GM11168 (cell line): Measurements from ENCODE around the gene GNG13.
"Not testable (repeated sequence)": the region's sequence is repeated elsewhere in the genome, so short reads cannot be mapped to it uniquely, and the experiment has no call there.

ENCODE experiments used
- in situ Hi-C: fragments of 300-500 bp; cut with MboI; formaldehyde crosslinking; loops from one replicate; pipeline ENCODE4 v1.12.0; 2022; ENCODE audit warnings: low sequenced_read_pairs; ENCODE audit not compliant: unreplicated experiment

Gene GNG13

DNA sequence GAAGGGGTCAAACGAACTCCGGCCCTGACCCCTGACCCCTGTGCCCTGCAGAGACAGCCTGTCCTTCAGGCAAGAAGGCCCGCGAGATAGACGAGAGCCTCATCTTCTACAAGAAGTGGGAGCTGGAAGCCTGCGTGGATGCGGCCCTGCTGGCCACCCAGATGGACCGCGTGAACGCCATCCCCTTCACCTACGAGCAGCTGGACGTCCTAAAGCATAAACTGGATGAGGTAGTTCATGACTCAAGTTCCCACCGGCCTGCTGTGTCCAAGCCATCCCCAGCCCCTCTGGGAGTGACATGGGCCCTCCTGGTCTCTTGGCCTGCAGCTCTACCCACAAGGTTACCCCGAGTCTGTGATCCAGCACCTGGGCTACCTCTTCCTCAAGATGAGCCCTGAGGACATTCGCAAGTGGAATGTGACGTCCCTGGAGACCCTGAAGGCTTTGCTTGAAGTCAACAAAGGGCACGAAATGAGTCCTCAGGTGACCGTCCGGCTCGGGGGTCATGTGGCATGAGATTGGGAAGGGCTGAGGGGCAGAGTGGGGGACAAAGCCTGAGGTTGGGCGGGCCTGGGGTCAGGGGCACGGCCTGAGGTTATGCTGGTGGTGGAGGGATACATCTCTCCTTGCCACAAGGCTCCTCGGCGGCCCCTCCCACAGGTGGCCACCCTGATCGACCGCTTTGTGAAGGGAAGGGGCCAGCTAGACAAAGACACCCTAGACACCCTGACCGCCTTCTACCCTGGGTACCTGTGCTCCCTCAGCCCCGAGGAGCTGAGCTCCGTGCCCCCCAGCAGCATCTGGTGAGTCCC is 34.3 kb downstream of the GNG13 start:
- in situ Hi-C loops = no loop called here

DNA sequence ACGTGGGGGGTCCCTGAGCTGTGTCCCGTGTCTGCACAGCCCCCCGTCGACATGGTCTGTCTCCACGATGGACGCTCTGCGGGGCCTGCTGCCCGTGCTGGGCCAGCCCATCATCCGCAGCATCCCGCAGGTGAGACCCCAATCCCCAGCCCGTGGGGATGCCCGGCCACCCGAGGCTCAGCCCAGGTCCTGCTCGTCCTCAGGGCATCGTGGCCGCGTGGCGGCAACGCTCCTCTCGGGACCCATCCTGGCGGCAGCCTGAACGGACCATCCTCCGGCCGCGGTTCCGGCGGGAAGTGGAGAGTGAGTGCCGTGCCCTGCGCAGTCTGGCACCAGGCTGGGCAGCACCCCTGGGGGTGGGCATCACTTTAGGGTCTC is 35.1 kb downstream of the GNG13 start:
- in situ Hi-C loops = no loop called here

DNA sequence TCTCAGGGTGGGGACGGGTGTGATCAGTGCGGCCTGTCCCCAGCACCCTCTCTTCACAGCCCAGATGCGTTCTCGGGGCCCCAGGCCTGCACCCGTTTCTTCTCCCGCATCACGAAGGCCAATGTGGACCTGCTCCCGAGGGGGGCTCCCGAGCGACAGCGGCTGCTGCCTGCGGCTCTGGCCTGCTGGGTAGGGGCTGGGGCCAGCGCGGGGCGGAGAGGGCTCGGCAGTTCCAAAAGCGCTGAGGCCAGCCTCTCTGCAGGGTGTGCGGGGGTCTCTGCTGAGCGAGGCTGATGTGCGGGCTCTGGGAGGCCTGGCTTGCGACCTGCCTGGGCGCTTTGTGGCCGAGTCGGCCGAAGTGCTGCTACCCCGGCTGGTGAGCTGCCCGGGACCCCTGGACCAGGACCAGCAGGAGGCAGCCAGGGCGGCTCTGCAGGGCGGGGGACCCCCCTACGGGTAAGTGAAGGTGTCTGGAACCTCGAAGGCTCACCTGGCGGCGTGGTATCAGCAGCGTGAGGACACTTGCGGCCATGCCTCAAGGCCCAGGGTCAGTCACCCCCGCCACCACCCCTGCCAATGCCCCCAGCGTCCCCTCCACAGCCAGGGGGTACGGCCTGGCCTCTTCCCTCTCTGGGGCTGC is 35.6 kb downstream of the GNG13 start:
- in situ Hi-C loops = no loop called here

DNA sequence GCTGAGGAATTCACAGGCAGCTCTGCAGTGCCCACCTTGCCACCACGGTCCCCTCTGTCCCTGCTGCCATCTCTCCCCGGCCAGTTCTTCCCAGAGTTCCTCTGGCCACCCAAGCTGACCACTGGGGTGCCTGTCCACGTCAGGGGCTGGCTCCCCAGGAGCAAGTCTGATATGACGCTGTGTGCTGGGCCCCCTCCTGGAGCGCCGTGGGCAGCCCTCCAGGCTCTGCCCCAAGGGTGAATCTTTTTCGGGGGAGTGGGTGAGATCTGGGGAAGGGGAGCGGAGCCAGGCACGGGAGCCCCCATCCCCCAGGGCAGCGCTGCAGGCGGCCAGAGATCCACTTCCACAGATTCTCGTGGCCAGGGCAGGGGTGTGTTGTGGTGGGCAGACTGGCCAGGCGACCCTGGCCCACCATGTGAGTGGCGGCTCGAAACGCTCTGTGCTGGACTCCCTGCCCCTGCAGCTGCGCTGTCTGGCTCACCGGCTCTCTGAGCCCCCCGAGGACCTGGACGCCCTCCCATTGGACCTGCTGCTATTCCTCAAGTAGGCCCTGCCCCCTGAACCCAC is 36.3 kb downstream of the GNG13 start:
- in situ Hi-C loops = no loop called here

DNA sequence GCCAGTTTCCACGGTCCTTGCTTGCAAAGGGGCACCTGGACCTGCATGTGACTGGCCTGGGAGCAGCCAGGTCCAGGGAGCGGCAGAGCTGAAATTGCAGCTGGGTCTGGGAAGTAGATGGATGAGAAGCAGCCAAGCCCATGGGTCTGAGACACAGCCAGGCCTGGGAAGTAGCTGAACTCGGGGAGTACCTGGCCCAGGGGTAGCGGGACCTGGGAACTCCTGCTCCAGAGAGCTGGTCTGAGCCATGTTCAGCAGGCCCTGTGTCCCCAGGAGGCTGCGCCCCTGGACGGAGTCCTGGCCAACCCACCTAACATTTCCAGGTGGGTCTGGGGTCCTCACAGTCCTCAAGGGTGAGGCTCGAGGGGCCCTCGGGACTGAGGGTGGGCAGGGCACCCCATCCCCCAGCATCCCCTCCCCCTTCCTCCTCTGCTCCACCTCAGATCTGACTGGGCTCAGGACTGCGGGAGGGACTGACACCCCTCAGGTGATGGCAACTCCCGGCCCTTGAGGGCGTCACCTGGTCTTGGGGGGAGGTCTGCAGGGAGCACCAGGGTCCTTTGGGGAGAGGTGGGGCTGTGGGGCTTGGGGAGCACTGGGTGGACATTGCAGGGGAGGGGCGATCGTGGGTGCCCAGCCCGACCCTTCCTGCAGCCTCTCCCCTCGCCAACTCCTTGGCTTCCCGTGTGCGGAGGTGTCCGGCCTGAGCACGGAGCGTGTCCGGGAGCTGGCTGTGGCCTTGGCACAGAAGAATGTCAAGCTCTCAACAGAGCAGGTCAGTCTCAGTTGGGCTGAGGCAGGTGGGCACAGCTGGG is 37.0 kb downstream of the GNG13 start:
- in situ Hi-C loops = no loop called here

DNA sequence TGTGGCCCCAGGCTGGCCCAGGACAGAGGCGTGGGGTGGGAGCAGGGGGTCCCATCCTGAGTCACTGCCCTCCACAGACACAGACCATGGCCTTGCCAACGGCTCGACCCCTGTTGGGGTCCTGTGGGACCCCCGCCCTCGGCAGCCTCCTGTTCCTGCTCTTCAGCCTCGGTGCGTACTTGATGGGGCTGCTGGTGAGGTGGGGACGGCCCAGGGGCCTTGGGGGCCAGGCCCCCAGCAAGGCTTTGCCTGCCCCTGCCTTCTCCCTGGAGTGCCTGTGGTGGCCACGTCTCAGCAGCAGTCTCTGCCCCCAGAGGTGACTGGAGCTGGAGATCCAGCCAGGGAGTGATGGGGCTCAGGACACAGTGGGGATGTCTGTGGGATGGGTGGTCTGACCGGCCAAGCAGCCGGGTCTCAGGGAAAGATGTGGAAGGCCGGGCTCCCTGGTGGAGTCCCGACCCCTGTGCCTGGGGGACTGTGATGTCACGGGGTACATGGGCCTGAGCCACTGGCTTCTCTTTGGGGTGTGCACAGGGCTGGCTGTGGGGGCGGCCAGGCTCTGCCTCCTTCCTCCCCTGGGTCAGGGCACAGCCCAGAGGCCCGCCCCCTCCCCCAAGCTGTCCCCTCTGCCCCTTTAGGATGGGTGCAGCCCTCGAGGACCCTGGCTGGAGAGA is 37.8 kb downstream of the GNG13 start:
- in situ Hi-C loops = no loop called here

DNA sequence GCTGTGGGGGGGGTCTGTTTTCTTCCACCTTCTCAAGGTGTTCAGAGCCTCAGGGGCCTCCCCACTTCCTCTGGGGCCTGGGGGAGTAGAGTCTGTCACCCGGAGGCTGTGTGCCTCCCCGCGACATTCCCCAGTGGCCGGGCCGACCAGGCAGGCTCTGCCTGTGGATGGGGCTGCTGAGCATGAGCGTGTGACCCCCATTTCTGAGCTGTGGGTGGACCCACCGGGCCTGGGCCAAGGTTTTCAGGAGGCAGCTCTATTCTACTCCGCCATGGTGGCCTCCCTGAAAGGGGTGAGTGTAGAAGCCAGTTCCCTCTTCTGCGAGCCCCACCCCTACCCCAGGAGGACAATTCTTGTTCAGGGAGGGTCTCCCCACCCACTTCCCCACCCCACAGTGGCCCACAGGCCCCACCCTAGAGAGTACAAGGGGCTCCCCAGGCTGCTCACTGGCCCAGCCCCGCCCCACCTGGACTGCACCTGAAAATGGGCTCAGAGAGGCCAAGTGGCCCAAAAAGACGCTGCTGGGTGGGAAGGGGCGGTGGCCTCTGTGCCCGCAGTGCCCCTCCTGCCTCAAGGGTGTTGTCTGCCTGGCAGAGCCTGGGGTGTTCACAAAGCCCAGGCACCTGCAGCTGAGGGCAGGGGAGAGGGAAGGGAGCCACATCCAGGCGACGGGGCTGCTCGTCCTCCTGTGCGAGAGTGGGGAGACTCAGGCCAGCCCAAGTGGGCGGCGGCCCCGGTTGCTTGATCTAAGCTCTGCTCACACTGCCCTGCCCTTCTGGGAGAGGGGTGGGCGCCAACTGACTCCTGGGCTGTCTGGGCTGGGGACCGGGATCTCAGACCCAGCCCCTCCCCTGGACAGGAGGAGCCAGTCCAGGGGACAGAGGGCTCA is 38.7 kb downstream of the GNG13 start:
- in situ Hi-C loops = no loop called here

DNA sequence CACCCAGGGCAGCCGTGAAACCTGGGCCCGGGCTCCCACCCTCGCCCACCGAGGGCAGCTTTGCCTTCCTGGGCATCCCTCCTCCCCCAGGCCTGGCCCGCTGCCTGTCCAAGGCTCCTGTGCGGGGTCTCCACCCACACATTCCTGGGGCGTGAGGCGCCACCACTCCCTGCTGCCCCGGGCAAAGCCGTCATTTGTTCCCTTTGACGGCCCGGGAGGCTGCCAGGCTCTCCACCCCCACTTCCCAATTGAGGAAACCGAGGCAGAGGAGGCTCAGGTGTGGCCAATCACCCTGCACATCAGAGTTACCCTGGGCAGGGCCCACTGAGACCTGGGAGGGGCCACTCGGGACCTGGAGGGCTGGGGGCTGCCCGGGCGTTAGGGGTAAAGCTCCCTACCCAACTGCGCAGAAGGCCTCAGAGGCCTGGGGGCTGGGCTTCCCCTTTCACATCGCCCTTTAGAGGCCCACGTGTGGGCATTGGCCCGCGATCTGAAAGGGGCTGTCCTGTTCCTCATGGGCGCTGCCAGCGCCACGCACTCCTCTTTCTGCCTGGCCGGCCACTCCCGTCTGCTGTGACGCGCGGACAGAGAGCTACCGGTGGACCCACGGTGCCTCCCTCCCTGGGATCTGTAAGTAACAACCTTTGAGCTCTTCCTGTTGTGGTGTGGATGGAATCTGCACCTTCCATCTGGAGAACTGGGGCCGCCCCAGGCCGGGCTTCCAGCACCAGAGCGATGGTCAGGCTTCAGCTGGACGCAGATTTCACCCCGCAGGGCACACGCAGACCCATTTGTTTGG is 39.8 kb downstream of the GNG13 start, which contains the start of gene MSLN:
TSS of gene MSLN (plus strand) at position 190 of the 799 bp plus-strand sequence. CDS start 1,947 bp downstream, outside the sequence.
- in situ Hi-C loops = no loop called here

DNA sequence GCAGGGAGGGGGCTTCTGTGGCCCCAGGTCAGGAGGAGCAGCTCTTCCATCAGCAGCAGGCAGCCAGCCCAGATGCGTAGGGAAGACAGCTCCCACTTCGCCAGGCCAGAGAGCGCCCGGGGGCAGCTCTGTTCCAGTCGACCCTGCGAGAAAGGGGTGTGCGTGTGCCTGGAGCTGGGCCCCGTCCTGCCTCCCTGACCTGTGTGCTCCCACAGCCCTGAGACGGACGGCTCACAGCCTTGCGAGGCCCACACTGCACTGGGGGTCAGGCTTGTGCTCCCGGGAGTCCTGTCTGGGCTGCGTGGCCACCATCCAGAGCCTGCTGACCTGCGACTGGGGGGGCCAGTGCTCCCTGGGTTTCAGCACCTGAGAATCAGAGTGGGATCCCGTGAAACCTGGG is 40.5 kb downstream of the GNG13 start:
- in situ Hi-C loops = no loop called here

DNA sequence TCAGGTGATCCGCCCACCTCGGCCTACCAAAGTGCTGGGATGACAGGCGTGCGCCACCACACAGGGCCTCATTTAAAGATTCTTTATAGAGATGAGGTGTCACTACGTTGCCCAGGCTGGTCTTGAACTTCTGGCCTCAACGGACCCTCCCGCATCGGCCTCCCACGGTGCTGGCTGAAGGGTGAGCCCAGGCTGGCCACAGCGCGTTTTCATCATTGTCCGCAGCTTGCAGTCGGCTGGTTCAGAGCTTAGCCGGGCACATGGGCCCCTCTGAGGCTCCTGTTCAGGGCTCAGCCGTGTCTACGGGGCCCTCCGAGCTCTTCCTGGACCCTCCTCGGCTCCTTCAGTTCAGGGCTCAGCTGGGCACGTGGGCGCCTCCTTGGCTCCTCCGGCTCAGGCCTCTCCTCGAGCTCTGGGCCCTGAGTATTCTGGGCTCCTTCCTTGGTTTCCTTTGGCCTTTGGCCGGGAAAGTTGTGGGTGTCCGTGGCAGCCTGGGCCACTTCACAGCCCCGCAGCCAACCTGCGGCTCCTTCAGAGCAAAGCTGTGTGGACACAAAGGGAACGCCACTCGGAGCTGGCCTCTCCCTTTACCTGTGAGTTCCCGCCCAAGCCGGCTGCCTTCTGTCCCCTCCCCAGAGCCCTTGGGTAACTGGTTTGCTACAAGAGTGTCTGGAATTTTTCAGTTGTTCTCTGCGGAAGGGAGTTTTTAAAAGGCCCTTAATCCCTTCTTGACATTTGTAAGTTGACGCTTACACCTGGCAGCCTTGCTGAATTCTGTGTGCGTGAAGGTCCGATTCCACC is 41.2 kb downstream of the GNG13 start:
- in situ Hi-C loops = no loop called here

DNA sequence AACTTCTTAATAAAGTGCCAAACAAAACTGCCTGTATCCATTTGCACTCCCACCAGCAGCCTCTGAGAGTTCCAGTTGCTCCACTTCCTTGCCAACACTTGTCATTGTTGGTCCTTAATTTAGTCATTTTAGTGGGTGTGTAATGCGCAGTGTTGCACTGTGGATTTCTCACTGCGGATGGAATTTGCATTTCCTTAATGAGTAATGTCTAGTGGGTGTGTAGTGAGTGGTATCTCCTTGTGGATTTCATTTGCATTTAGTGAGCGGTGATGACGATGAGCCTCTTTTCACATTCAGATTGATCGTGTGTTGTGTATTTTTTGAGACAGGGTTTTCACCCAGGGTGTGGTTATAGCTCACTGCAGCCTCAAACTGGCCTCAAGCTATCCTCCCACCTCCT is 44.1 kb downstream of the GNG13 start:
- in situ Hi-C loops = no loop called here

DNA sequence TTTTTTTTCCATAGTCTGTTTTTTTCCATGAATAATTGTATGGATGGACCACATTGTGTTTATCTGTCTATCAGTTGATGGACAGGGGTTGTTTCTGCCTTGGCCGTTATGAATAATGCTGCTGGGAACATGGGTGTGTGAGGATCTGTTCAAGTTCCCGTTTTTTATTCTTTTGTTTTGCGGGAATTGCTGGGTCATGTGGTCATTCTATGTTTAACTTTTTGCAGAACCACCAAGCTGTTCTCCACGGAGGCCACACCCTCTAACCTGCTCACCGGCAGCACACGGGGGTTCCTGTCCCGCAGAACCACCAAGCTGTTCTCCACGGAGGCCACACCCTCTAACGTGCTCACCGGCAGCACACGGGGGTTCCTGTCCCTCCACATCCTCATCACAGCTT is 45.9 kb downstream of the GNG13 start:
- in situ Hi-C loops = no loop called here

DNA sequence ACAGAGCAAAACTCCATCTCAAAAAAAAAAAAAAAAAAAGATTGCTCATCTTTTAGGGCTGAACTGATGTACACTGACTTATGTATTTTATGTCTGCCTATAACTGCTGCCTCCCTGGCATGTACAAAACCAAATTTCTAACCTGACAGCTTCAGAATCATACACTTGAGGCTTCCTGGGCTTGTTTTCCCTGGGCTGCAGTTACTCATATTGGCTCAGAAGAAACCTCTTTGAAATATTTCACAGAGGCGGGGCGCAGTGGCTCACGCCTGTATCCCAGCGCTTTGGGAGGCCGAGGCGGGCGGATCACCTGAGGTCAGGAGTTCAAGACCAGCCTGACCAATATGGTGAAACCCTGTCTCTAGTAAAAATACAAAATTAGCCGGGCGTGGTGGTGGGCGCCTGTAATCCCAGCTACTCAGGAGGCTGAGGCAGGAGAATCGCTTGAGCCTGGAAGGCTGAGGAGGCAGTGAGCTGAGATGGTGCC is 46.4 kb downstream of the GNG13 start:
- in situ Hi-C loops = not testable (repeated sequence)

DNA sequence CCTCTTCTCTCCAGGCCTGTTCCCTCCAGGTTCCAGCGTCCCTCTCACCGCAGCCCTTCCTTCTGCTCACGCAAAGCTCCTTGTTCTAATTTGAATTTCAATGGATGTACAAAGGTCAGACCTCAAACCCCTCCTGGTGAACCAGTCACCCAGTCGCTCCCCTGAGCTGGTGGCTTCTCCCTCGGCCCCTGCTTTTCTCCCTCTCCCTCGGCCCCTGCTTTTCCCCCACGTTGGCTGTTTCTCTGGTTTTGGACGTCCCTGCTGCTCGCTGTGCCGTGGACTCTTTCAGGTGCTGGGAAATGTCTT is 48.6 kb downstream of the GNG13 start:
- in situ Hi-C loops = no loop called here

DNA sequence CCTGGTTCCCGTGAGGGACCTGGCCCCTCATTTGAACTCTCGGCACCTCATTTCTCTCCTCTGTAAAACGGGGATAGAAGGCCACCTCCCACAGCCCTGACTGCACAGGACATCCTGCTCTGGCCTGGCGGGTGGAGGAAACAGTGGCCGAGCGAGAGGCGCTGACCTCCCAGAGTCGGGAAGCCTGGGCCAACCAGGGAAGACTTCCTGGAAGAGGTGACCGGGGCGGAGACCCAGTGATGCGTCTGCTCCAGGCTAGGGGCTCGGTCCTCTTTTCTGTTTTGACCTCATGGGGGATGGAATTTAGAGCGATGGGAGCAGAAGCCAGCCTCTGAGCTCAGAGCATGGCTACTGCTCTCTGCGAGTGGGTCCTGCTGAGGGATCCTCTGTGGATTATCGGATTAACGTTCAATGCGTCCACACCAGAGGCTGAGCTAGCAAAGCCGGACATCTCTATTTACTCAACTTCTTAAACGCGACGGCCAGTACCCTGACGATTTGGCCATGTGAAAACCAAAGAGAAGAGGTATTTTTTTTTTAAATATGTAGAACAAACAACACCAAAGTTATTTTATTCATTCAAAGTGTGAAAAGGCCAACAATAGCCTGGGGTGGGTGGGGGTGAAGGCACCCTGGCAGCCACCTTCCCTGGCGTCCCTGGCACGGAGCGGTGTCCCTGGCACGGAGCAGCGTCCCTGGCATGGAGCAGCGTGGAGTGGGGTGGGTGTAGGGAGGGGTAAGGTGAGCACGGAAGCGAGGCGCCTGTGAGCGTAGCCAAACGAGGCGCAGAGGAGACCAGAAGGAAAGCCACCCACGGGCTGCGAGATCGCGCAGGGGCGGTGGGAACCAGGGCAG is 49.2 kb downstream of the GNG13 start:
- in situ Hi-C loops = no loop called here

DNA sequence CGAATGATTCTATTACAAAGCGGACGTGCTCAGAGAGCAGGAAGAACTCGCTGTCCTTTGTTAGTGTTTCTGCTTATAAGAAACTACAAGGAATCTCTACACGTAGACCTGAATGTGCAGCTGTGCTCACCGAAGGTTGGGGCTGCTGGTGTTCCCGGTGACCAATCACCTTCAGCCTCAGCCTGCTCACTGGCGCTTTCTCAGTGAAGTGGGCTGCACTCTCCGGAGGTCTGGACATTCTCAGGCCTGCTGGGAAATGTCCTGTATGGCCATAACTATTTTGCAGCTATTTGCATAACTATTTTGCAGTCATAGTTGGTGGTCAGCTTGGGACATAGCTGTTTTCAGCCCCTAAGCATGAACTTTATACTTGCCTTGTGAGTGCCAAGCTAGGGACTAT is 50.0 kb downstream of the GNG13 start:
- in situ Hi-C loops = no loop called here

DNA sequence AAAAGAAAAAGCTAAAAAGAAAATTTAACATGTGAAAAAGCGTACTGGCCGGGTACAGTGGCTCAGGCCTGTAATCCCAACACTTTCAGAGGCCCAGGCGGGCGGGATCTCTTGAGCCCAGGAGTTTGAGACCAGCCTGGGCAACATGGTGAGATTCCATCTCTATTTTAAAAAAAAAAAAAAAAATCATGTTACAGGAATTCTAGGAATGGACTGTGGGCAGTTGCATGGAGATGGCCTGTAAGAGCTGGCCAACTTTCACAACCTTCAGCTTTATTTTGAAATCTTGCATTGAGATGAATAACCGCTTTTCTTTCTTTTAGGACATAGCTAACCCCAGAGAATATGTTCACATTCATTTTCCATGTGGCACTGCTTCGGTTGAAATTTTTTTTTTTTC is 51.5 kb downstream of the GNG13 start:
- in situ Hi-C loops = no loop called here
